SK-N-SH treated with all-trans-retinoic acid at 6 μM for 48 hours (cell line): ENCODE results near the gene OR2S2.

Source experiments
- CSDC2 ChIP-seq: fragments of 250-450 bp; sonication (Bioruptor Pico); IDR thresholded peaks from 2 replicates; pipeline ENCODE4 v1.5.0; 2020; ENCODE audit warnings: mild to moderate bottlenecking, moderate library complexity
- OSR1 ChIP-seq: fragments of 250-450 bp; sonication (Bioruptor Pico); IDR thresholded peaks from 2 replicates; pipeline ENCODE4 v1.8.0; 2022; ENCODE audit warnings: moderate library complexity, mild to moderate bottlenecking, inconsistent platforms
- ZC3H10 ChIP-seq: fragments of 250-450 bp; sonication (Bioruptor Pico); IDR thresholded peaks from 2 replicates; pipeline ENCODE4 v1.5.1; 2021; ENCODE audit warnings: mild to moderate bottlenecking, moderate library complexity
- ZFP3 ChIP-seq: fragments of 250-450 bp; sonication (Bioruptor Pico); IDR thresholded peaks from 2 replicates; pipeline ENCODE4 v1.5.0; 2020; ENCODE audit warnings: mild to moderate bottlenecking, moderate library complexity
- TF ChIP-seq, protein P1 (sequence below): fragments of 250-450 bp; sonication (Bioruptor Pico); IDR thresholded peaks from 2 replicates; pipeline ENCODE4 v1.8.0; 2020; ENCODE audit warnings: mild to moderate bottlenecking, moderate library complexity, borderline replicate concordance
- TF ChIP-seq, protein P2 (sequence below): fragments of 250-450 bp; sonication (Bioruptor Pico); IDR thresholded peaks from 2 replicates; pipeline ENCODE4 v1.5.1; 2020; ENCODE audit warnings: low read depth, mild to moderate bottlenecking, moderate library complexity

DNA sequence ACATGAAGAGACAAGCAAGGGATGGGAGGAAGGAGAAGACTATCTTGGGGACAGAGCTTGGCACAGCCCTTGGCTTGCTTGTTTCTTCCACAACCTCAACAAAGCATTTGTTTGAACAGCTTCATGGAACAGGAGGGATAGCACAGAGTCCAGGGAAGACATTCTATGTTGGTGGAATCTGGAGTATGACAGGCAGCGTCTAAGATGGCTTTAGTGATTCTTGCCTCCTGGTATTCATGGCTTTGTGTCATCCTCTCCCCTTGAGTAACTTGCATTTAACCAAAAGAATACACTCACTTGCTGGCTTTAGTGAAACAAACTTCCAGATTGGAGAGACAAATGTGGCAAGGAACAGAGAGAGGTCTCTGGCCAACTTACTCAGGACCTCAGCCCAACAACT is 47.9 kb upstream of the OR2S2 start:
- TF ChIP-seq ZFP3 (CRISPR knock-in tag), result no peak
- TF ChIP-seq CSDC2 (CRISPR knock-in tag), result no peak
- TF ChIP-seq, protein P1, sequence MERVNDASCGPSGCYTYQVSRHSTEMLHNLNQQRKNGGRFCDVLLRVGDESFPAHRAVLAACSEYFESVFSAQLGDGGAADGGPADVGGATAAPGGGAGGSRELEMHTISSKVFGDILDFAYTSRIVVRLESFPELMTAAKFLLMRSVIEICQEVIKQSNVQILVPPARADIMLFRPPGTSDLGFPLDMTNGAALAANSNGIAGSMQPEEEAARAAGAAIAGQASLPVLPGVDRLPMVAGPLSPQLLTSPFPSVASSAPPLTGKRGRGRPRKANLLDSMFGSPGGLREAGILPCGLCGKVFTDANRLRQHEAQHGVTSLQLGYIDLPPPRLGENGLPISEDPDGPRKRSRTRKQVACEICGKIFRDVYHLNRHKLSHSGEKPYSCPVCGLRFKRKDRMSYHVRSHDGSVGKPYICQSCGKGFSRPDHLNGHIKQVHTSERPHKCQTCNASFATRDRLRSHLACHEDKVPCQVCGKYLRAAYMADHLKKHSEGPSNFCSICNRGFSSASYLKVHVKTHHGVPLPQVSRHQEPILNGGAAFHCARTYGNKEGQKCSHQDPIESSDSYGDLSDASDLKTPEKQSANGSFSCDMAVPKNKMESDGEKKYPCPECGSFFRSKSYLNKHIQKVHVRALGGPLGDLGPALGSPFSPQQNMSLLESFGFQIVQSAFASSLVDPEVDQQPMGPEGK (CRISPR knock-in tag), result no peak
- TF ChIP-seq, protein P2, sequence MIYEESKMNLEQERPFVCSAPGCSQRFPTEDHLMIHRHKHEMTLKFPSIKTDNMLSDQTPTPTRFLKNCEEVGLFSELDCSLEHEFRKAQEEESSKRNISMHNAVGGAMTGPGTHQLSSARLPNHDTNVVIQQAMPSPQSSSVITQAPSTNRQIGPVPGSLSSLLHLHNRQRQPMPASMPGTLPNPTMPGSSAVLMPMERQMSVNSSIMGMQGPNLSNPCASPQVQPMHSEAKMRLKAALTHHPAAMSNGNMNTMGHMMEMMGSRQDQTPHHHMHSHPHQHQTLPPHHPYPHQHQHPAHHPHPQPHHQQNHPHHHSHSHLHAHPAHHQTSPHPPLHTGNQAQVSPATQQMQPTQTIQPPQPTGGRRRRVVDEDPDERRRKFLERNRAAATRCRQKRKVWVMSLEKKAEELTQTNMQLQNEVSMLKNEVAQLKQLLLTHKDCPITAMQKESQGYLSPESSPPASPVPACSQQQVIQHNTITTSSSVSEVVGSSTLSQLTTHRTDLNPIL (CRISPR knock-in tag), result no peak
- TF ChIP-seq OSR1 (CRISPR knock-in tag), result no peak
- TF ChIP-seq ZC3H10, result no peak
